ENCODE measurements around the gene CHST11.

GRCh38 chr12:104519190-104520019 lies 62.7 kb downstream of the CHST11 start:
- no peak for TF ChIP-seq CTCF (IDR thresholded peaks at IDR 0.05 in 8 of 11, conservative IDR thresholded peaks at IDR 0.05 in 3 of 11)
- TF ChIP-seq POLR2A (IDR thresholded peaks at IDR 0.05), result no peak
- TF ChIP-seq POLR2AphosphoS5 (IDR thresholded peaks at IDR 0.05), result no peak

Measured in spleen (tissue), 7 donors.